Body of pancreas (tissue), 4 donors: ENCODE data around the gene AP3D1.

Experiments used
- POLR2A ChIP-seq, 3 donors: fragments of 450-650 bp; IDR thresholded peaks; one replicate each; pipeline ENCODE4 v1.6.1; 2016; ENCODE audit warnings: antibody characterized with exemption in 3 of 3, mild to moderate bottlenecking in 2 of 3
- TF ChIP-seq, protein P1 (sequence below), 7 experiments: fragments of 450-650 bp in 4 of 7; fragments of 200-600 bp in 3 of 7; sonication (generic) in 3 of 7; IDR thresholded peaks; one replicate each; pipeline ENCODE4 v1.5.1; 2016 to 2019; ENCODE audit warnings: antibody characterized with exemption in 7 of 7

DNA sequence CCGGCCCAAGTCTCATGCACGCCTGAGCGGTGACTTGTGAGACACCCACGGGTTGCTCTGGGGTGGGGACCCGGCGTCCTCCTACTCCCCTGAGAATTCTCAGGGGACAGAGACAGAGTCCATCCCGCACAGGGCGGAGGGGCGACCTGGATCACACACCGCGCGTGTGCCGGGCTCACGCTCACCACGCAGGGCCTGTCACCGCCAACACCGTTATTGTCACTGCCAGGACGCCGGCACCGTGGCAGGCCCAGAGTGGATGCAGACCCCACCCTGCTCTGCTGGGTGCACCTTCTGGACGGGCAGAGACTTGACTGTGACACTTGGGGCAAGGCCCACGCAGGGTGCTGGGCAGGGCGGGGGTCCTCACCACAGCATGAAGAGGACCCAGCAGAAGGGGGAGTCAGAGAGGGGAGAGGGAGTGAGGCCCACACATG, 71.5 kb downstream of the AP3D1 start:
- TF ChIP-seq, protein P1, sequence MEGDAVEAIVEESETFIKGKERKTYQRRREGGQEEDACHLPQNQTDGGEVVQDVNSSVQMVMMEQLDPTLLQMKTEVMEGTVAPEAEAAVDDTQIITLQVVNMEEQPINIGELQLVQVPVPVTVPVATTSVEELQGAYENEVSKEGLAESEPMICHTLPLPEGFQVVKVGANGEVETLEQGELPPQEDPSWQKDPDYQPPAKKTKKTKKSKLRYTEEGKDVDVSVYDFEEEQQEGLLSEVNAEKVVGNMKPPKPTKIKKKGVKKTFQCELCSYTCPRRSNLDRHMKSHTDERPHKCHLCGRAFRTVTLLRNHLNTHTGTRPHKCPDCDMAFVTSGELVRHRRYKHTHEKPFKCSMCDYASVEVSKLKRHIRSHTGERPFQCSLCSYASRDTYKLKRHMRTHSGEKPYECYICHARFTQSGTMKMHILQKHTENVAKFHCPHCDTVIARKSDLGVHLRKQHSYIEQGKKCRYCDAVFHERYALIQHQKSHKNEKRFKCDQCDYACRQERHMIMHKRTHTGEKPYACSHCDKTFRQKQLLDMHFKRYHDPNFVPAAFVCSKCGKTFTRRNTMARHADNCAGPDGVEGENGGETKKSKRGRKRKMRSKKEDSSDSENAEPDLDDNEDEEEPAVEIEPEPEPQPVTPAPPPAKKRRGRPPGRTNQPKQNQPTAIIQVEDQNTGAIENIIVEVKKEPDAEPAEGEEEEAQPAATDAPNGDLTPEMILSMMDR (IDR thresholded peaks at IDR 0.05), result no peak
- TF ChIP-seq POLR2A (IDR thresholded peaks at IDR 0.05), result no peak
